B cell (primary cell): ENCODE data around the gene ARSJ. TPM values are rescaled to one million over a fixed set of nuclear protein-coding genes. Genes with fewer than 3 reads are reported as not detected.

ENCODE experiments used
- ATAC-seq: fragments of 200-7000 bp; cut with Tn5 transposase; one replicate; pipeline ENCODE4 v1.10.0; 2021; ENCODE audit warnings: low read depth, mild to moderate bottlenecking, moderate number of reproducible peaks, moderate library complexity
- CTCF ChIA-PET: fragments of 350-600 bp; sonication (Branson Sonifier 250); formaldehyde crosslinking; loops from one replicate; lab custom pipeline; 2021; ENCODE audit warnings: antibody characterized with exemption, inconsistent platforms; lab: Charles Lee
- POLR2A ChIA-PET: fragments of 350-600 bp; sonication (Branson Sonifier 250); formaldehyde crosslinking; loops from one replicate; lab custom pipeline; 2021; ENCODE audit warnings: antibody characterized with exemption; lab: Charles Lee
- DNase-seq: peaks from one replicate; pipeline ENCODE4 v3.0.0; 2013
- H2AFZ ChIP-seq: 2 replicates; pipeline ENCODE4 v1.6.1; 2012; ENCODE audit warnings: mild to moderate bottlenecking, low read depth, low read length; ENCODE audit not compliant: insufficient read depth, poor library complexity, severe bottlenecking
- H3K27ac ChIP-seq, 2 donors: 1 replicate in 1 of 2; 2 replicates in 1 of 2; pipeline ENCODE4 v1.5.1; 2012 to 2013; ENCODE audit warnings: low read length in 2 of 2, mild to moderate bottlenecking in 2 of 2, moderate library complexity in 1 of 2
- H3K27me3 ChIP-seq, 4 experiments: fragments of 200-600 bp in 1 of 4; sonication (generic) in 1 of 4; replicated peaks in 1 of 4; 1 replicate in 2 of 4; 2 replicates in 2 of 4; pipeline versions ENCODE4 v1.6.1 to v1.7.0; 2013 to 2016; ENCODE audit warnings: low read length in 3 of 4, mild to moderate bottlenecking in 2 of 4, mixed read lengths in 1 of 4, moderate library complexity in 1 of 4; ENCODE audit not compliant: insufficient read depth in 4 of 4, control insufficient read depth in 3 of 4; ENCODE audit errors: control extremely low read depth in 1 of 4
- H3K36me3 ChIP-seq, 2 experiments: replicated peaks in 1 of 2; 1 replicate in 1 of 2; 2 replicates in 1 of 2; pipeline versions ENCODE4 v1.6.1 to v1.7.1; 2013; ENCODE audit warnings: low read length in 1 of 2; ENCODE audit not compliant: insufficient read depth in 2 of 2, control insufficient read depth in 1 of 2; ENCODE audit errors: control extremely low read depth in 1 of 2, extremely low read depth in 1 of 2
- H3K4me1 ChIP-seq, 2 donors: fragments of 200-600 bp in 1 of 2; sonication (generic) in 1 of 2; 1 replicate in 1 of 2; 2 replicates in 1 of 2; pipeline versions ENCODE4 v1.5.1 to v1.6.1; 2013 to 2017; ENCODE audit warnings: low read length in 2 of 2; ENCODE audit not compliant: control insufficient read depth in 2 of 2, insufficient read depth in 2 of 2
- H3K4me2 ChIP-seq: replicated peaks from 2 replicates; pipeline ENCODE3; 2012; ENCODE audit warnings: mild to moderate bottlenecking, low read depth, low read length; ENCODE audit not compliant: poor library complexity, severe bottlenecking
- H3K4me3 ChIP-seq, 5 experiments: fragments of 200-600 bp in 1 of 5; sonication (generic) in 1 of 5; 1 replicate in 3 of 5; 2 replicates in 2 of 5; pipeline versions ENCODE4 v1.5.1 to v1.7.0; 2011 to 2016; ENCODE audit warnings: low read length in 4 of 5, mild to moderate bottlenecking in 4 of 5, low read depth in 2 of 5, control low read depth in 1 of 5, moderate library complexity in 1 of 5; ENCODE audit not compliant: insufficient read depth in 1 of 5; ENCODE audit errors: control extremely low read depth in 1 of 5, extremely low read depth in 1 of 5
- H3K79me2 ChIP-seq: fragments of 200-600 bp; sonication (generic); one replicate; pipeline ENCODE4 v1.6.0; 2016; ENCODE audit warnings: low read length; ENCODE audit not compliant: control insufficient read depth, insufficient read depth
- H3K9ac ChIP-seq: fragments of 200-600 bp; sonication (generic); 2 replicates; pipeline ENCODE4 v1.6.1; 2017; ENCODE audit warnings: mild to moderate bottlenecking, low read length, moderate library complexity
- H3K9me3 ChIP-seq, 3 donors: one replicate each; pipeline versions ENCODE4 v1.6.1 to v1.7.1; 2013; ENCODE audit warnings: low read length in 2 of 3; ENCODE audit not compliant: control insufficient read depth in 2 of 3, insufficient read depth in 1 of 3; ENCODE audit errors: control extremely low read depth in 1 of 3
- H4K20me1 ChIP-seq: 2 replicates; pipeline ENCODE4 v1.6.0; 2012; ENCODE audit warnings: mild to moderate bottlenecking, low read length; ENCODE audit not compliant: insufficient read depth, control insufficient read depth, poor library complexity, severe bottlenecking
- H3K27ac Mint-ChIP-seq: one replicate; pipeline ENCODE4 v1.8.0; 2021; ENCODE audit warnings: mixed read lengths
- H3K27me3 Mint-ChIP-seq: one replicate; pipeline ENCODE4 v1.8.0; 2021; ENCODE audit warnings: mixed read lengths
- H3K4me1 Mint-ChIP-seq: one replicate; pipeline ENCODE4 v1.8.0; 2021; ENCODE audit warnings: mixed read lengths
- H3K4me3 Mint-ChIP-seq: one replicate; pipeline ENCODE4 v1.8.0; 2021; ENCODE audit warnings: mixed read lengths
- H3K9me3 Mint-ChIP-seq: one replicate; pipeline ENCODE4 v1.8.0; 2022; ENCODE audit warnings: mixed read lengths; ENCODE audit not compliant: insufficient read depth
- EZH2 ChIP-seq: IDR thresholded peaks from 2 replicates; pipeline ENCODE4 v1.6.1; 2012; ENCODE audit warnings: borderline replicate concordance, low read depth, mild to moderate bottlenecking, moderate library complexity, low read length; ENCODE audit not compliant: insufficient read depth, poor library complexity, severe bottlenecking
- WGBS: methylation state at CpG from one replicate; pipeline ENCODE4 v1.1.5; 2013; ENCODE audit warnings: missing lambda C conversion rate; ENCODE audit not compliant: insufficient coverage; 5-methylcytosine and 5-hydroxymethylcytosine counted together
- intact Hi-C: fragments of 100-400 bp; cut with micrococcal nuclease; formaldehyde crosslinking; loops from one replicate; pipeline ENCODE4 v1.10.0; 2022
- polyA plus RNA-seq: library from polyadenylated mRNA; depleted of rRNA; stranded (reverse); fragments of >200 nt; gene quantifications from 2 replicates; pipeline ENCODE4 v1.2.3, GENCODE V29; 2012
- total RNA-seq, 2 donors: library from RNA; stranded (reverse); fragments of 120-200 nt in 1 of 2; gene quantifications; 1 replicate in 1 of 2; 2 replicates in 1 of 2; pipeline versions ENCODE4 v1.2.3 to v1.2.4, GENCODE V29; 2013 to 2022
- TF ChIP-seq, protein P1 (sequence below): fragments of 200-600 bp; IDR thresholded peaks from one replicate; pipeline ENCODE4 v1.8.0; 2022; ENCODE audit warnings: antibody characterized with exemption, mild to moderate bottlenecking

The ARSJ gene
- total and polyA plus RNA-seq, 2 donors (not counting 1 experiment from before 2014, with no cell fraction given), result not detected

GRCh38 chr4:113907559-113907958 lies 71.9 kb downstream of the ARSJ start:
- ATAC-seq (no peak), DNase-seq (no peak)
- no CpG with 5 or more reads among the region's 1 CpG for WGBS
- Histone ChIP-seq H4K20me1 (no peaks in the 10 kb centered on the region), H3K27me3 (no peaks in the 10 kb centered on the region), H3K9ac (no peak overlapping the region), H3K9me3 (no peaks in the 10 kb centered on the region), H3K36me3 (no peaks in the 10 kb centered on the region), H3K79me2 (no peaks in the 10 kb centered on the region), H3K4me2 (no peak overlapping the region), H3K4me1 (no peaks in the 10 kb centered on the region), H2AFZ (no peak overlapping the region), H3K4me3 (no peak overlapping the region), H3K27ac (no peak overlapping the region)
- Mint-ChIP-seq H3K27ac (no peak overlapping the region), H3K27me3 (peaks cover 6% of the 10 kb centered on the region), H3K9me3 (no peaks in the 10 kb centered on the region), H3K4me3 (no peak overlapping the region), H3K4me1 (no peaks in the 10 kb centered on the region)
- intact Hi-C loops, result loop anchor here (5.0 kb wide), 3 partner anchors 125 to 360 kb away; no protein-coding TSS in a partner anchor
- CTCF ChIA-PET, result no interaction called here
- no peak for TF ChIP-seq EZH2
- TF ChIP-seq, protein P1, sequence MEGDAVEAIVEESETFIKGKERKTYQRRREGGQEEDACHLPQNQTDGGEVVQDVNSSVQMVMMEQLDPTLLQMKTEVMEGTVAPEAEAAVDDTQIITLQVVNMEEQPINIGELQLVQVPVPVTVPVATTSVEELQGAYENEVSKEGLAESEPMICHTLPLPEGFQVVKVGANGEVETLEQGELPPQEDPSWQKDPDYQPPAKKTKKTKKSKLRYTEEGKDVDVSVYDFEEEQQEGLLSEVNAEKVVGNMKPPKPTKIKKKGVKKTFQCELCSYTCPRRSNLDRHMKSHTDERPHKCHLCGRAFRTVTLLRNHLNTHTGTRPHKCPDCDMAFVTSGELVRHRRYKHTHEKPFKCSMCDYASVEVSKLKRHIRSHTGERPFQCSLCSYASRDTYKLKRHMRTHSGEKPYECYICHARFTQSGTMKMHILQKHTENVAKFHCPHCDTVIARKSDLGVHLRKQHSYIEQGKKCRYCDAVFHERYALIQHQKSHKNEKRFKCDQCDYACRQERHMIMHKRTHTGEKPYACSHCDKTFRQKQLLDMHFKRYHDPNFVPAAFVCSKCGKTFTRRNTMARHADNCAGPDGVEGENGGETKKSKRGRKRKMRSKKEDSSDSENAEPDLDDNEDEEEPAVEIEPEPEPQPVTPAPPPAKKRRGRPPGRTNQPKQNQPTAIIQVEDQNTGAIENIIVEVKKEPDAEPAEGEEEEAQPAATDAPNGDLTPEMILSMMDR, result no peak
- POLR2A ChIA-PET, result no interaction called here

GRCh38 chr4:113905301-113905700 lies 74.1 kb downstream of the ARSJ start:
- Histone ChIP-seq H3K27ac (no peak overlapping the region), H3K9me3 (no peaks in the 10 kb centered on the region), H3K36me3 (no peaks in the 10 kb centered on the region), H3K4me2 (no peak overlapping the region), H4K20me1 (no peaks in the 10 kb centered on the region), H3K79me2 (no peaks in the 10 kb centered on the region), H3K9ac (no peak overlapping the region), H3K4me1 (peaks cover 5 to 7% of the 10 kb centered on the region in 2 donors), H3K27me3 (no peaks in the 10 kb centered on the region), H2AFZ (no peak overlapping the region), H3K4me3 (no peak overlapping the region)
- no peak overlapping the region for H3K4me3 Mint-ChIP-seq
- DNase-seq (no peak), ATAC-seq (no peak)
- no peak for TF ChIP-seq EZH2
- TF ChIP-seq, protein P1, result no peak
- CTCF ChIA-PET, result no interaction called here
- peaks cover 5% of the 10 kb centered on the region for H3K4me1 Mint-ChIP-seq
- intact Hi-C loops, result loop anchor here (5.0 kb wide), 3 partner anchors 123 to 358 kb away; no protein-coding TSS in a partner anchor
- WGBS, result no CpG with 5 or more reads among the region's 1 CpG
- POLR2A ChIA-PET, result no interaction called here
- H3K27ac Mint-ChIP-seq, result no peak overlapping the region
- no peaks in the 10 kb centered on the region for H3K9me3 Mint-ChIP-seq
- H3K27me3 Mint-ChIP-seq, result peaks cover 6% of the 10 kb centered on the region
